ENCODE results near the gene GMDS.

GMDS gene

DNA sequence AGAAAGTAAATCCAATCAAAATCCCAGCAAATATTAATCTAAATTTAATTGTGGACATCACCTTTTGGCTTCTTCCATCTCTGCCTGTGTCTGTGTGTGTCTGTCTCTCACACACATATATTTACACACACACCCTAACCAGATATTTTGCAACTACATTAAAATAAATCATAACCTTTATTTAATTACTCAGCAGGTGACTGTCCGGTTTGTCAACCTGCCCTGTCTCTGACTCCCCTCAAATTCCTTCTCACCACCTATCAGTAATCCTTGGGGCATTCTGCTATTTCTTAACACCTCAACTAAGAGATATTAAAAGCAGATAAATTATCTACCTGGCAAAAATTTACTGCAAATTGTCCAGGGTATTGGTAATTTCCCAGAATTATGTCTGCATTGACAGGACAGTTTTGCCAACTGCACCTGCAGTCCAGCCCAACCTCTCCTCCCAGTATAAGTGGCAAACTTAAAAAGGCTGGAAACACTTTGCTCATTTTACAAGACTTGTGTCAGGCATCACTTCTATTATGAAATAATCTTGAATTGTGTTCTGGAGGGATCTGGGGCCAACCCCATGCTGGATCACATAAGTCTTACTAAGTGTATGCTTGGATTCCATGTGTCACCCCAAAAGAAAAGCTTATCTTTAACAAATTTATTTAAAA, 216.1 kb downstream of the GMDS start:
- Histone ChIP-seq H3K27me3 (ENCODE audit: insufficient read depth, low read length) (no peaks in the 10 kb centered on the region), H3K36me3 (ENCODE audit: insufficient read depth, low read length) (no peaks in the 10 kb centered on the region), H2AFZ (ENCODE audit: low read length, unreplicated experiment) (no peak overlapping the region), H3K4me1 (ENCODE audit: control insufficient read depth, insufficient read depth, low read length, unreplicated experiment) (peaks cover 16% of the 10 kb centered on the region), H3K79me2 (ENCODE audit: control insufficient read depth, insufficient read depth, low read length, unreplicated experiment) (no peaks in the 10 kb centered on the region), H3K4me3 (ENCODE audit: low read depth, low read length) (no peak overlapping the region), H3K27ac (ENCODE audit: low read depth, low read length) (no peak overlapping the region)

DNA sequence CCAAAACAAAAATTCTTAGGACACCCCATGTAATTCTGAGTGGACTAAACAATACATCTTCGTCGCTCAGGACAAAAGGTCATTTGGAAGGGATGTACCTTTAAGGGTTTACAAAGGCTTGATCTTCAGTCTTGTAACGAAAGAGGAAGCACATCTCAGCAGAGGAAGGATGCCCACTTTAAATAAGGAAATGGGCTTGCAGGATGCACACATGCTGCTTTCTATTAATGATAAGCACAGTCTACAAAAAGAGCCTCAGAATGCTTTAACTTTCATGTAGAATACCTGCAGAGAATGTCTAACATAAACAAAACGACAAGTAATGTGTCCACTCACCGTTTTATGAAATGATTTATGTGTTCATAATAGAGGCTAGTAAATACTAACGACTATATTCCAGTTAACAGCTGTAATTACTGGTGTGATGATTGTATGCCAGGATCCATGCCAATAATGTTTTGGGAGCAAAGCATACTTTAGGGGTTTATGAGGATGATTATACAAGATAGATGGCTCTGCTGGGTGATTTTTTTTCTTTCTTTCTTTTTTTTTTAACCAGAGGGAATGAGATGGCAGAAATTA, 216.9 kb downstream of the GMDS start:
- no peak overlapping the region for H3K4me3 ChIP-seq (ENCODE audit: low read depth, low read length)
- H3K4me1 ChIP-seq (ENCODE audit: control insufficient read depth, insufficient read depth, low read length, unreplicated experiment): peaks cover 16% of the 10 kb centered on the region
- H3K79me2 ChIP-seq (ENCODE audit: control insufficient read depth, insufficient read depth, low read length, unreplicated experiment): no peaks in the 10 kb centered on the region
- no peaks in the 10 kb centered on the region for H3K27me3 ChIP-seq (ENCODE audit: insufficient read depth, low read length)
- H3K27ac ChIP-seq (ENCODE audit: low read depth, low read length): no peak overlapping the region
- H2AFZ ChIP-seq (ENCODE audit: low read length, unreplicated experiment): no peak overlapping the region
- H3K36me3 ChIP-seq (ENCODE audit: insufficient read depth, low read length): no peaks in the 10 kb centered on the region

DNA sequence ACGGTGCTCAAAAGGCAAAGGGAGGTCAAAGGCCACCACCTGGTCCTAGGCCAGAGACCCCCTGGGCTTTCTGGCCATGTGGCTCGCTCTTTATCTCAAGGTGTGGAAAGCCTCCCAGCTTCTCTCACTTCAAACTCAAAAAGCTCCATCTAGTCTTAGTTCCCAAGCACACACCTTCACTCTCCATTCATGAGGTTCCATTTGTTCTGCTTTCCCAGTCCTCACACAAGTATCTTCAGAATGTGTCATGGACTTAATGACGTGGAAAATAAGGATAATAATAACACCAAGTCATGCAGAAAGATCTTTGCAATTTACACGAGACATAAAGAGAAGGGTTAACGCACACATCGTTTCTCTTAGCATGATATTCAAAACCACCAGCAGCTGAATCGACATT, 219.3 kb downstream of the GMDS start:
- H3K4me1 ChIP-seq (ENCODE audit: control insufficient read depth, insufficient read depth, low read length, unreplicated experiment): peaks cover 18% of the 10 kb centered on the region
- no peaks in the 10 kb centered on the region for H3K79me2 ChIP-seq (ENCODE audit: control insufficient read depth, insufficient read depth, low read length, unreplicated experiment)
- H2AFZ ChIP-seq (ENCODE audit: low read length, unreplicated experiment): no peak overlapping the region
- no peak overlapping the region for H3K27ac ChIP-seq (ENCODE audit: low read depth, low read length)
- no peaks in the 10 kb centered on the region for H3K27me3 ChIP-seq (ENCODE audit: insufficient read depth, low read length)
- no peaks in the 10 kb centered on the region for H3K36me3 ChIP-seq (ENCODE audit: insufficient read depth, low read length)
- H3K4me3 ChIP-seq (ENCODE audit: low read depth, low read length): no peak overlapping the region

DNA sequence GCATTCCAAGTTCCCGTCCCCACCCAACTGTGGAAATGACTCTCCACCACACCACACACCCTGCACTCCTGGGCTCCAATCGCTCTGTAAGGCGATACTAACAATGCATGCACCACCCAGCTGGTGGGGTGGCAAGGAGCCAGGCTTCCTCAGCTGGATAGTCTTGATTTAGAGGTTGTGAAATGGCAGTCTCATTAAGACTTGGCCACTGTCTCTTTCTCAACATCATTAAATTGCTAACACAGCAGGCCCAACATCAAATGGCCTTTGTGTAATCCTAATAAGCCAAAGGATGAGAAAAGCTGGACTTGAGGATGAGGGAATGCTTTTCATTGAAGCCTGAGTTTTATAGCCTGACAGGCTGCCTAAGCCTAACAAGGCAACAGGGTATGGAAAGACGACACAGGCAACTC, 223.7 kb downstream of the GMDS start:
- H2AFZ ChIP-seq (ENCODE audit: low read length, unreplicated experiment): no peak overlapping the region
- no peaks in the 10 kb centered on the region for H3K36me3 ChIP-seq (ENCODE audit: insufficient read depth, low read length)
- no peaks in the 10 kb centered on the region for H3K27me3 ChIP-seq (ENCODE audit: insufficient read depth, low read length)
- H3K27ac ChIP-seq (ENCODE audit: low read depth, low read length): no peak overlapping the region
- no peak overlapping the region for H3K4me3 ChIP-seq (ENCODE audit: low read depth, low read length)
- peaks cover 7% of the 10 kb centered on the region for H3K4me1 ChIP-seq (ENCODE audit: control insufficient read depth, insufficient read depth, low read length, unreplicated experiment)
- no peaks in the 10 kb centered on the region for H3K79me2 ChIP-seq (ENCODE audit: control insufficient read depth, insufficient read depth, low read length, unreplicated experiment)

DNA sequence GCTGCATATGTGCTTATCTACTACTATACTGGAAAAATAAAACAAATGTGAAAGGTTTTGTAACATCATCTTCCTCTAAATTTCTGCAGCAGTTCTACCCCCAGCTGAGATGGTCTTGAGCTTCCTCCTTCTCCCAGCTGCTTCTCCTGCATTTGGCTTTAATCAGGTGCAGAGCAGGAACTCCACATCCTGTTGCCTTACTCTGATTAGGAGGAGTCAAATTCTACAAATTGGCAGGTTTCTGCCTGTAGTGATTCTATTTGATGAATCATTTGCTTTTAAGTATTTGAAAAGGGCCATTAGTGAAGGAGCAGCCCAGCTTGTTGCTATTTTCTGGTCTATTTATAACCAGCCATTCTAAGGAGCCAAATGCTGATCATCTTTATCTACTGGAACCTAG, 224.5 kb downstream of the GMDS start:
- Histone ChIP-seq H3K4me1 (ENCODE audit: control insufficient read depth, insufficient read depth, low read length, unreplicated experiment) (peaks cover 7% of the 10 kb centered on the region), H3K27me3 (ENCODE audit: insufficient read depth, low read length) (no peaks in the 10 kb centered on the region), H3K4me3 (ENCODE audit: low read depth, low read length) (no peak overlapping the region), H3K36me3 (ENCODE audit: insufficient read depth, low read length) (no peaks in the 10 kb centered on the region), H3K27ac (ENCODE audit: low read depth, low read length) (no peak overlapping the region), H2AFZ (ENCODE audit: low read length, unreplicated experiment) (no peak overlapping the region), H3K79me2 (ENCODE audit: control insufficient read depth, insufficient read depth, low read length, unreplicated experiment) (no peaks in the 10 kb centered on the region)

DNA sequence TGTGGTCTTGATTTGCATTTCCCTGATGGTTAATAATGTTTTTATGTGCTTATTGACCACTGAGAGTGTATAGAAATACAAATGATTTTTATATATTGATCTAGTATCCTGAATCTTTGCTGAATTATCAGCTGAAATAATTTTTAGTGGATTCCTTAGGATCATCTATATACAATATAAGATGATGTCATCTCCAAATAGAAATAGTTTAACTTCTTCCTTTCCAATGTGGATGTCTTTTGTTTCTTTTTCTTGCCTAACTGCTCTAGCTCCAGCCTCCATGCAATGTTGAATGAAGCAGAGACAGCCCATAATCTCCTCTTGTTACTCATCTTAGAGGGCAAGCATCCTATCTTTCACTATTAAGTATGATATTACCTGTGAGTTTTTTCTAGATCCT, 226.4 kb downstream of the GMDS start:
- no peaks in the 10 kb centered on the region for H3K27me3 ChIP-seq (ENCODE audit: insufficient read depth, low read length)
- H3K4me3 ChIP-seq (ENCODE audit: low read depth, low read length): no peak overlapping the region
- no peaks in the 10 kb centered on the region for H3K36me3 ChIP-seq (ENCODE audit: insufficient read depth, low read length)
- H2AFZ ChIP-seq (ENCODE audit: low read length, unreplicated experiment): no peak overlapping the region
- peaks cover 7% of the 10 kb centered on the region for H3K4me1 ChIP-seq (ENCODE audit: control insufficient read depth, insufficient read depth, low read length, unreplicated experiment)
- H3K79me2 ChIP-seq (ENCODE audit: control insufficient read depth, insufficient read depth, low read length, unreplicated experiment): no peaks in the 10 kb centered on the region
- H3K27ac ChIP-seq (ENCODE audit: low read depth, low read length): no peak overlapping the region

DNA sequence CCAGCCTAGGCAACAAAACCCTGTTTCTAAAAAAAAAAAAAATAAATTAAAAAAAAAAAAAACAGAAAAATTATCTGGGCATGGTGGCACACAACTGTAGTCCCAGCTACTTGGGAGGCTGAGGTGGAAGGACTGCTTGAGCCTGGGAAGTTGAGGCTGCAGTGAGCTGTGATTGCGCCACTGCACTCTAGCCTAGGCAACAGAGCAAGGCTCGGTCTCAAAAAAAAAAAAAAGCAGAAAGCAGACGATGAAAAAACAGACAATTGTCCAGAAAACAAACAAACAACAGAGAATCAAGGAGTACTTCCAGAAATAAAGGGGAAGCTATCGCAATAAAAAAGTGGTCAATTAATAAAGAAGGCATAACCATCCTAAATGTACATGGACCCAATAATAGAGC, 229.4 kb downstream of the GMDS start:
- no peaks in the 10 kb centered on the region for H3K36me3 ChIP-seq (ENCODE audit: insufficient read depth, low read length)
- no peak overlapping the region for H3K4me3 ChIP-seq (ENCODE audit: low read depth, low read length)
- H3K79me2 ChIP-seq (ENCODE audit: control insufficient read depth, insufficient read depth, low read length, unreplicated experiment): no peaks in the 10 kb centered on the region
- no peaks in the 10 kb centered on the region for H3K27me3 ChIP-seq (ENCODE audit: insufficient read depth, low read length)
- no peak overlapping the region for H3K27ac ChIP-seq (ENCODE audit: low read depth, low read length)
- H3K4me1 ChIP-seq (ENCODE audit: control insufficient read depth, insufficient read depth, low read length, unreplicated experiment): no peaks in the 10 kb centered on the region
- no peak overlapping the region for H2AFZ ChIP-seq (ENCODE audit: low read length, unreplicated experiment)

DNA sequence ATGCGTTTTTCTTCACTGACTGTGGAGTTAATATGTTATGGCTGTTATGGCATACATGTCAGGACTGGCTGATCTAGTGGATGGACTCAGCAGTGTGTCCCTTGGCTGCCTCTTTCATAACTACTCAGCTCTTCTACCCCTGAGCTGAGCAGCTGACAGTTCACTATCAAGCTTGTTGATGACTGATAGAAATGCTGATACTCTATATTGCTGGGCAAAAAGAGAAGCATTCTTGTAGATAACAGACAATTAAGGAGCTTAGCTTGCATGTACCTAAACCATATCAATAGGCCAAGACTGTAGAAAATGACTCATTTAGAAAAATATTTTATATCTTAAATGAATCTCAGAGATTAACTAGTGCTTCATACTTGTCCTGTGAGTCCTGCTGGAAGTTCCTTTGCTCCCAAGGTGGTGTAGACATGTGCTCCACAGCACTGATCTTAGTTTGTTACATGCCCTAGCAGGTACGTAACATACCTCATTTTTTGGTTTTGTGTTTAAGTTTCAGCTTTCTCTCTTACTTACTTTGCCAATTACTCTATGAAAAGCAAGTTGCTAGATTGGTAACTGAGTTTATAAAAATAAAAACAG, 236.9 kb downstream of the GMDS start:
- Histone ChIP-seq H3K4me3 (ENCODE audit: low read depth, low read length) (no peak overlapping the region), H3K27ac (ENCODE audit: low read depth, low read length) (no peak overlapping the region), H3K4me1 (ENCODE audit: control insufficient read depth, insufficient read depth, low read length, unreplicated experiment) (no peaks in the 10 kb centered on the region), H2AFZ (ENCODE audit: low read length, unreplicated experiment) (no peak overlapping the region), H3K79me2 (ENCODE audit: control insufficient read depth, insufficient read depth, low read length, unreplicated experiment) (no peaks in the 10 kb centered on the region), H3K27me3 (ENCODE audit: insufficient read depth, low read length) (no peaks in the 10 kb centered on the region), H3K36me3 (ENCODE audit: insufficient read depth, low read length) (no peaks in the 10 kb centered on the region)

DNA sequence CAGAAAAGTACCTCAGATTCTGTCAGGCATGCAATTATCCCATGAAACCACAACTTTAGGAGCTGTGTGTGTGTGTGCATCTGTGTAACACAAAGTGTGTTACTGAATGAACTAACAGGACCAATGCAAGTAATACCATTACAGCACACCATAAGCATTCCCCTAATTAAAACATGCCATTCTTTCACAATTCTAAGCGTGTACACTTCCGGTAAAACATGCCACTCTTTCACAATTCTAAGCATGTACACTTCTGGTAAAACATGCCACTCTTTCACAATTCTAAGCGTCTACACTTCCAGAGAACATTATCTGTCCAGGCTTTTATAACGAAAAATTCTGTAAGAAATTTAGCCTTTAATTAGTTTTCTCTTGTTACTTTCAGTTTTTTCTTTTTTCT, 238.2 kb downstream of the GMDS start:
- Histone ChIP-seq H3K4me3 (ENCODE audit: low read depth, low read length) (no peak overlapping the region), H3K79me2 (ENCODE audit: control insufficient read depth, insufficient read depth, low read length, unreplicated experiment) (no peaks in the 10 kb centered on the region), H3K36me3 (ENCODE audit: insufficient read depth, low read length) (no peaks in the 10 kb centered on the region), H3K27ac (ENCODE audit: low read depth, low read length) (no peak overlapping the region), H2AFZ (ENCODE audit: low read length, unreplicated experiment) (no peak overlapping the region), H3K4me1 (ENCODE audit: control insufficient read depth, insufficient read depth, low read length, unreplicated experiment) (no peaks in the 10 kb centered on the region), H3K27me3 (ENCODE audit: insufficient read depth, low read length) (no peaks in the 10 kb centered on the region)

DNA sequence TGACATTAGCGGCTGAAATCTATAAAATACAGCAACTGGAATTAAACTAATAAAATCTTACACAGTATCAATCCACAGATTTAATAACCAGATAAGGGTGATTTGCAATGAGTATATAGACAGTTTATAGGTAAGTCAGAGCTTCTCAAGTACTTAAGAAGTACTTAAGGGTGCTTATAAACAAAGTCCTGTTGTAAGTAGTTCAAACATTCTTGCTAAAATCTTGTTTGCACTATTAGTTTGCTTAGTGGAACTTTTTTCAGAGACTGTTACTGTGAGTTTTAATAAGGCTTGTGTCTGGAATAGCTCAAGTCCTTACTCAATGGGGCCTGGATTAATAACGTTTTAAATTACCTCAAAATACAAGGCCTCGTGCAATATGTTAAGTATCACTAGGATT, 240.5 kb downstream of the GMDS start:
- Histone ChIP-seq H2AFZ (ENCODE audit: low read length, unreplicated experiment) (no peak overlapping the region), H3K27ac (ENCODE audit: low read depth, low read length) (no peak overlapping the region), H3K27me3 (ENCODE audit: insufficient read depth, low read length) (no peaks in the 10 kb centered on the region)

DNA sequence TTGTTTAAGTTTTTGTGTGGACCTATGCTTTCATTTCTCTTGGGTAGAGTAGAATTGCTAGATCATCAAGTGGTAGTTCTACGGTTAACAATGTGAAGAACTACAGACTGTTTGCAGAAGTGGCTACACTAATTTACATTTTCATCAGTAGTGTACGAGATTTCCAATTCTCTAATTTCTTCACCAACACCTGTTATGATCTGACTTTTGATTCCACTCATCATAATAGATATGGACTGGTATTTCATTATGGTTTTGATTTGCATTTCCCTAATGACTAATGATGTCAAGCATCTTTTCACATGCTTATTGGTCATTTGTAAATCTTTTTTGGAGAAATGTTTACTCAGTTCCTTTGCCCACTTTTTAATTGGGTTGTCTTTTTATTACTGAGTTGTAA, 244.4 kb downstream of the GMDS start:
- H3K36me3 ChIP-seq (ENCODE audit: insufficient read depth, low read length): no peaks in the 10 kb centered on the region
- no peak overlapping the region for H3K27ac ChIP-seq (ENCODE audit: low read depth, low read length)
- no peaks in the 10 kb centered on the region for H3K27me3 ChIP-seq (ENCODE audit: insufficient read depth, low read length)
- no peaks in the 10 kb centered on the region for H3K79me2 ChIP-seq (ENCODE audit: control insufficient read depth, insufficient read depth, low read length, unreplicated experiment)
- no peak overlapping the region for H2AFZ ChIP-seq (ENCODE audit: low read length, unreplicated experiment)
- H3K4me1 ChIP-seq (ENCODE audit: control insufficient read depth, insufficient read depth, low read length, unreplicated experiment): no peaks in the 10 kb centered on the region
- no peak overlapping the region for H3K4me3 ChIP-seq (ENCODE audit: low read depth, low read length)

More for the DNA sequence above, 240.5 kb downstream of the GMDS start:
- H3K4me1 ChIP-seq (ENCODE audit: control insufficient read depth, insufficient read depth, low read length, unreplicated experiment): no peaks in the 10 kb centered on the region
- H3K79me2 ChIP-seq (ENCODE audit: control insufficient read depth, insufficient read depth, low read length, unreplicated experiment): no peaks in the 10 kb centered on the region
- H3K36me3 ChIP-seq (ENCODE audit: insufficient read depth, low read length): no peaks in the 10 kb centered on the region
- no peak overlapping the region for H3K4me3 ChIP-seq (ENCODE audit: low read depth, low read length)

Data from ACC112 (cell line).